C1 segment of cervical spinal cord (tissue), 14 donors: ENCODE results near the gene TRIO.
A peak's percentile ranks its signal among the peaks of the same experiment; 100 is the strongest.

Experiments used
- DNase-seq, 14 donors: peaks; one replicate each; lab custom pipeline; 2025; lab: John Stamatoyannopoulos, UW

Gene TRIO

GRCh38 chr5:14147210-14147609, 4.1 kb downstream of the TRIO start:
- no peak for DNase-seq

GRCh38 chr5:14148483-14148882, 5.3 kb downstream of the TRIO start:
- no peak for DNase-seq

- DNase-seq, result no peak
Measured at GRCh38 chr5:14148890-14149671, 5.9 kb downstream of the TRIO start.

DNA sequence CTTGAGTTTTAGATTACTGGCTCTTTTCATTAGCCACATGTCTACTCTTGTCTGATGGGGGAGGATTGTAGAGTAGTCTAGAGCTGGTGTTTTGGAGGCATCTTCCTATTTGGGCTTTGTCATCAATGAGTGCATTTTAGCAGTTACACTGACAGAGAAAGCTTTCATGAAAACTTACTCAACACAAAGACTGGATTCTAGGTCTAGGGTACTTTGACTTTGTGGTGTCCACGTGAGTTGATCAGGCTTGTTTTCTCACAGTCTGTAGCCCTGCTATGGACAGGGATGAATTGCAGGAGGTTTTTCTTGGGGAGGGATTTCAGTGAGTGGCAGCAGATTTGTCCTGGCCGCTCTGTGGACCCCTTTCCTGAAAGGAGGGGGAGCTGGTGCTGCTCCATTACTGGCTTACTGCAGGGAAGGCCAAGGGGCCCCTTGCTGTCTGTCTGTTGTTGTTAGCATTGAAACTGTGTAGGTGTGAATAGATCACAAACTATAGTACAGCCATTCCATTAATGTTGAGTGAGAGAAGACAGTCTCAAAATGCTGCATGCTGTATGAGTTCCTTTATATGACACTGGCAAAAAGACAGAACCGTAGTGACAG, 6.6 kb downstream of the TRIO start:
- DNase-seq, result no peak

DNA sequence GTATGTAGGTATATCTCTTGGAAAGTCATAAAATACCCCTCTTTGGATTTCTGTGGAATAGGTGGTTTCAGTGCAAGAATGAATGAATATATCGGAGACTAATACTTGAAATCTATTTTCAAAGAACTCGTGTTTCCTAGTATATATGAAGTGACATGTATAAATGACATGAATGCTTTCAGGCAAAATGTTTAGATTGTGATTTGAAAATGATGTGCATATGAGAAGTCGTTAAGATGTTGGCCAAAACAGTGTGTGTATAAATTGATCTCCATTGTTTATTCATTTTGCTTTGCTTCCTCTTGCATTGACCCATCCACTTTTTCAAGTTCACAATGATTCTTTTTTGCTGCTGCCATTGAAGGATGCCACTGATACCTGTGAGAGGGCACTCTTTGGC, 8.3 kb downstream of the TRIO start:
- DNase-seq, result no peak

DNA sequence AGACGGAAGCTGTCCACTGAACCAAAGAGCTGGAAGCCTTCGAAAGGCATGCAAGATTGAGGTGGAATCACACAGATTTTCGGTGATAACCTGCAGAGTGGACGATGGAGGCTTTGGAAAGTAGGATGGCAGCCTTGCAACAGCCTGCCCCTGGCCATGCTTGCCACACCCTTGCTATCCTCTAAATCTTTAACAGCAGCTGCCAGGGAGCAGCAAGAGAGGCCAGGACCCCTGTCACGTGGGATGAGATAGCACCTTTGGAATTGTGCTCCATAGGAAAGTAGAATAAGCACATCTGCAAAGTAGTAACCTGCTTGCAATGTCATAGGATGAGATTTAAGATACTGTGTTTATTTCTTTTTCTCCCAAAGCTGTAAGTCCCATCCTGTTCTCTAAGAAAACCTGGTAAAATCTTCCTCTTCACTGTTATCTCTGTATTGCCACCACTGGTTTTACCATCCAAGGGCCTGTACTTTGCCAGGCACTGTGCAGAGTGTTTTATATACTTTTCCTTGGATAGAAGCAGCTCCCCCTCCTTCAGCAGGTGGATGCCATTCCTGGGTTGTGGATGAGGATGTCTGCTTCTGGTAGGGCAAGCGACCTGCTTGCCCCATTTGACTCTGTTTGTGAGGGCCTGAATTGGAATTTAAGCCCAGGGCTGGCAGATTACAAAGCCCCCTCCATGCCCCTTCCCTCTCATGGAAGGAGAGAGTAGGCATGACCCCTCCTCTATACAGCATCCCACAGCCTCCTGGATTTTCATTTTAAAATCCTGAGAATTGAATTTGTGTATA, 10.1 kb downstream of the TRIO start:
- no peak for DNase-seq

DNA sequence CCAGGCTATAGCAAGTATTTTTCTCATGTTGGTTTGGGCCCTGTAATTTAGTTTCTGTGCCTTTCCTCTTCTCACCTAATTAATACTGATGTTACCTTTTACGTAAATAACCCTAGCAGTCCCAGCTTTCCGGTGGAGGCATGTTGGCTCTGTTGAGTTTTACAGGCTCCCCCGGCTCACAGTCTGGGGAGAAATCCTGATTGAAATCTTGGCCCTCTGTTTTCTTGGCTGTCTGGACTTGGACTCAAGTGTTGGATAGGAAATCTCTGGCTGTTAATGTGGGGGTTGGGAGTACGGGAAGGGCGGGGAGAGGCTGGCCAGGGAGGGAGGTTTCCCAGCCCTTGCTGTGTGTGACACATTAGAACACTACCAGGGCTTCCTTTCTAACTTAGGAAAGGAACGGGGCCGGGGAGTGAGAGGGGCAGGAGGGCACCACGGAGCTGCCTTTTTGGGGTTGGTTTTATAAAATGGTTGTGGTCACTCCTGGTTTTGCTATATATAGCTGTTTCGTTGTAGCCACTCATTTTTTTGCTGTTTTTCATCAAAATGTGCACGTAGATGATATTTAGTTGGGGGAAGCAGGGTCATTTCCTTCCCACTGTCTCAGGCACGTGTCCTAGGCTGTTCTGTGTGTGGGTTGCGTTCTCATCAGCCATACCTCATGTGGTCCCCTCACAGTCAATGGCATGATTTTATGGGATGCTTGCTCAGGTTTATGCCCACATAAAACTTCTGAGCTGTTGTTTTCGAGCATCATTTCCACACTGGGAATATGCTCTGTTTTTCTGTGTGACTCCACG, 11.0 kb downstream of the TRIO start:
- peak in 6 of 14 donors; percentile 10 to 78 (median 32) for DNase-seq

DNA sequence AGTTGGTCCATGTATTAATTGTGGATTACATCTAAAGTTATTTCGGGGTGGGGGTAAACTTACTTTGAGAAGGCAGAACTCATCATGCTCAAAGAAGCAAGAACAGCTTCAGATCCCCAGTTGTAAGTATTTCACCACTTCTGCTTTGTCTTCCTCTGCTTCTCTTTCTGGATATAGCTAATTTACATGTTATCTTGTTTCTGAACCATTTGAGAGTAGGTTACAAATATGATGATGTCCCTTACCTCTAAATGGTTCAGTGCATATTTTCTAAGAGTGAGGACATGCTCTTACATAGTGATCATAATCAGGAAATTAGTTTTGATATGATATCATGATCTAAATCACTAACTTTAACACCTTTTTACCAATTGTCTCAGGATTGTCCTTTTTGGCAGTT, 11.9 kb downstream of the TRIO start:
- no peak for DNase-seq

GRCh38 chr5:14155739-14156138, 12.6 kb downstream of the TRIO start:
- no peak for DNase-seq

GRCh38 chr5:14156290-14156649, 13.1 kb downstream of the TRIO start:
- no peak for DNase-seq

DNA sequence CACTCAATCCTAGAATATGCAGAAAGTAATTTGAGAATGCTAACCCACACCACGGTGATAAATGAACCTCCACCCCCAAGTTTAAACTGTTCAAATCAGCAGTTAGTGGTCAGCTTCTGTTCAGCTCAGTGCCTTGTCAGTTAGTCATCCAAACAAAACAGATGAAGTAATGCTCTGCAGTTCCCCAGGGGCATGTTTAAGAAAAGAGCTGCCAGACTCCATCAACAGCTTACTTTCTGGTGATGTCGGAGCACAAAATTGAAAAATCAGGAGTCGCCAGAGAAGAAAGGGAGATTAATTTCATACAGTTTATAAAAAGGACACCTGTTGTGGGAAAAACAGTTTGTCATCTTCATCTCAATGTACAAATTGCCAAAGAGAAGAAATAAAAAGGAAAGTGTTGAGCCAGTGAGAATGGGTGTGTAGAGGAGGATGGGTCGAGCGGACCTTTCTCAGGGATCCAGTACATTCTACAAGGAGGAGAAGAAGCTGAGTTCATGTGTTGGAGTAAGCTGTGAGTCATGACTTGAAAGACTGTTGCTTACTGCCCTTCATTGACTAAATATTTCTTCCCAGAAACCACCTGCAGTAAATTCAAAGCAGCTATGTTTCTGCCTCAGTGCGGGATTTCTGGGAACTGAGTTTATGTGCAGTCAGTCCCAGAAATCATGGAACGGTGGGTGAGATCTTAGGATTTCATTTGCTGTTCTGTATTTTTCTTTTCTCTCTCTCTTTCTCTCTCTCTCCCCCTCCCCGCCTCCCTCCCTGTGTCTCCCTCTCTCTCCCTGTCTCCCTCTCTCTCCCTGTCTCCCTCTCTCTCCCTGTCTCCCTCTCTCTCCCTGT, 13.7 kb downstream of the TRIO start:
- DNase-seq, result peak in 1 of 14 donors; percentile 26

DNA sequence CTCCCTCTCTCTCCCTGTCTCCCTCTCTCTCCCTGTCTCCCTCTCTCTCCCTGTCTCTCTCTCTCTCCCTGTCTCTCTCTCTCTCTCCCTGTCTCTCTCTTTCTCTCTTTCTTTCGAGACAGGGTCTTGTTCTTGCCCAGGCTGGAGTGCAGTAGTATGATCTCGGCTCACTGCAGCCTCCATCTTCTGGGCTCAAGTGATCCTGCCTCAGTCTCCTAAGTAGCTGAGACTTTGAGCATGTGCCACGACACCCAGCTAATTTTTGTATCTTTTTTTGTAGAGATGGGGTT, 14.3 kb downstream of the TRIO start:
- no peak for DNase-seq

DNA sequence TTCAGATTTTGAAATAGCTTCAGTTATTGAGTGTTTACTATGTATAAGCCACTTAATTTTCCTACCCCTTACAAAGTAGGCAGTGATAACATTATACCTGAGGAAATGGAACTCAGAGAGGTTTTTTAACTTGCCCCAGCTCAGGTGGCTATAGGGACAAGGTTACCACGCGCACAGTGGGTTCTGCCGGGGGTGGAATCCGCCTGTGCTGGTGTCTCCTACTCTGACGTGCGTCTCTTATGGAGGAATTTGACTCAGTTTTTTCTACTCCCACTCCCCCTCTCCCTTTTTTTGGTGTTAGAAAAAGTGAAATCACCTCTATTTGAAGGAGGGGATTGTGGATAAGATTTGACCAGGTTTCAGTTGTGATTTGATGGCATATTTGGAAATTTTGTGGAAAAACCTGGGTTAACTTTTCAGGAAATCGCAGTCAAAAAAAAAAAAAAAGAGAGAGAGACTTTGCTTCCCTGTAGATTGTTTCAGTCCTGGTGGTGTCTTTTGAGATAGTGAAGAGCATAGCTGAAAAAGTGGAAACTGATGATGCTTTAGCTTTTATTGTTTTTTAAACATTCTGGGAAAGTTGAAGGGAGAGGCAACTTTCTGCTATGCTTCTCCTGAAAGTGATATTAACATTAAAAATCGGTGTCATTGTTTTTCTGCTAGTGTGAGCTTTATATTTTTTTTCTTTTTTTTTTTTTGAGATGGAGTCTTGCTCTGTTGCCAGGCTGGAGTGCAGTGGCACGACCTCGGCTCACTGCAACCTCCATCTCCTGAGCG, 15.9 kb downstream of the TRIO start:
- no peak for DNase-seq

DNA sequence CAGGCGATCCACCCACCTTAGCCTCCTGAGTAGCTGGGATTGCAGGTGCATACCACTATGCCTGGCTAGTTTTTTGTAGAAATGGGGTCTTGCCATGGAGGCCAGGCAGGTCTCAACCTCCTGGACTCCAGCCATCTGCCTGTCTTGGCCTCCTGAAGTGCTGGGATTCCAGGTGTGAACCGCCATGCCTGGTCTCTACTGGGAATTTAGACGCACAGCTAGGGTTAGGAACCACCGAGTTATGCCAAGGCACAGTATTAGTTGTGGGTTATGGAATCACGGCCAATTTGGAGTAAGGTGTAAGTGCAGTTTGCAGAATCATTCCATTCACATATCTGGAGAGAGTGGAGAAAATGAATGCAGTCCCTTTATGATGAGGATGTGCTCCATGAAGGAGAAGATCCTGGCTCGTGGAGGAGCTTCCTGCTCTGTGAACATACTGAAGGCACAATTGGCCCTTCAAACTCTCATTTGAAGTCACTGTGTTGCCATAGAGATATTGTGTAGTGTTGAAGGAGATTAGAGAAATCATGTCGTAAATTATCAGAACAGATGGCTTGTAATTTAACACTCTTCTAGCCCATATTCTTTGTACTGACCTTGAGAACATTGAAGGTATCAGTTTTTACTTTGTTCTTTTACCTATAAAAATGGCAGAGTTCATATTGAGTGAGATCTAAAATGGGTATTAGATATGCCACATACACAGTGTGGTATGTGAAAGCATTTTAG, 18.8 kb downstream of the TRIO start:
- DNase-seq, result no peak

DNA sequence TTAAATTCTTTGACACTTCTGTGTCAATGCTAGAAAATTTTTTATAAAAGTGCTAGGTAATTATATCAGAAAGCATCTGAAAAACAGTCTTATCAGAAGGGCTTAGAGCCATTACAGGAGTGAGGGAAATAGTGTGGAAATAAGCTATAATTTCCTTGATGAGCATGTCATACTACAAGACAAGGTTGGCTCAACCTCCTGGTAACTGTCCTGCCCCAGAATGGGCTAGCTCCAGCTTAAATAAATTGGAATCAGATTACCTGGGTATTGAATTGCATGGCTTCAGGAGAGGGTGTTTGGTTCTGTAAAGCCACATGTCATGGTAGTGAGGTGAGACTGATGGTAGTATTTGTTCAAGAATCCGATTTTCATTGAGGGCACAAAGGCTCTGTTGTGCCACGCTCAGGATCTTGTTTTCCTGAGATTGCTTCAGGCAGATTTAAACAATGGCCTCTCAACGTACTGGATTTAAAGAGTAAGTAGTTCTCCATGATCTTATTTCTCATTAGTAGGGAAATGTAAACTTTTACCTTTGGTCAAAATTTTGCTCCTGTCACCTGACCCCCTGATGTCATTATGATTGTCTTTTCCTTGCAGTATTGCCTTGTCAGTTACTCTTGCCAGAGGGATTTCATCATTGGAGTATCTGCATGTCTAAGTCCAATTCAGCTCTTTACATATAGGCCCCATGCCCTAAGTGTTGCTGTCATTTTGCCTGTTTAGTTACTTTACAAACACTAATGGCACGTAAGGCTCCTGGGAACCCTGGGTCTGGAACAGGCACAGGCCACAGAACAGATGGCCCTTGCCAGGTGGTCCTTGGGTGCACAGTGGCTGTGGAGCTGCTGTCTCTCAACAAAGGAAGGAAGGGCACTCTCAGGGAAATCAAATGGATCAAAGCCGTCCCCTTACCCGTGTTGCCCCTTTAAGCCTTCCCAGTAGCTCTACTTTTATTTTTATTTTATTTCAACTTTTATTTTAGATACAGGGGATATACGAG, 21.3 kb downstream of the TRIO start:
- DNase-seq, result no peak

DNA sequence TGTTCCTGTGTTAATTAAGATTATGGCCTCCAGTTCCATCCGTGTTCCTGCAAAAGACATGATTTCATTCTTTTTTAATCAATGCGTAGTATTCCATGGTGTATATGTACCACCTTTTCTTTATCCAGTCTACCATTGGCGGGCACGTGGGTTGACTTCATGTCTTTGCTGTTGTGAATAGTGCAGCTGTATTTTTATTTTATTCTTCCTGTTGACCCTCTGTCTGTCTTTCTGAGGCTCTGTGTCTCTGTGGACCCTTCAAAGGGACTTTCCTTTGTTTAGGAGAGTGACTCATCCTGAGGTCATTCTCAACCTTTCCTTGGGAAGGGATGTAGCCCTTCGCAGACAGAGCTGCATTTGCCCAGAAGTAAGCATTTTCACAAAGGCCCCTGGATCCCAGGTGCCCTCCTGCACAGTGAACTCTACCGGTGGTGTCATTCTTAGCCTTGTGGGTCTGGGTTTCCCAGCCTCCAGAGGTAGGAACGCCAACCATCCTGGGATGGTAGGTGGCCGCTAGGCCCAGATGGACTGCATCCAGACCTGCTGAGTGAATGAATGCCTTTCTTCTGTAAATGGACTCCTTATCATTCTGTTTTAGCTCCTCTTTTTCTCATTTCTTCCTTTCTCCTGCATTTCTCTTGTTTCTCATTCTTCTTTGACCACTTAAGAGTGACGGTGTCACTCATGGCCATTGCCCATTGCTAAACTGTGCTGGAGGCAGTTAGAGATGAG, 22.4 kb downstream of the TRIO start:
- DNase-seq, result no peak

DNA sequence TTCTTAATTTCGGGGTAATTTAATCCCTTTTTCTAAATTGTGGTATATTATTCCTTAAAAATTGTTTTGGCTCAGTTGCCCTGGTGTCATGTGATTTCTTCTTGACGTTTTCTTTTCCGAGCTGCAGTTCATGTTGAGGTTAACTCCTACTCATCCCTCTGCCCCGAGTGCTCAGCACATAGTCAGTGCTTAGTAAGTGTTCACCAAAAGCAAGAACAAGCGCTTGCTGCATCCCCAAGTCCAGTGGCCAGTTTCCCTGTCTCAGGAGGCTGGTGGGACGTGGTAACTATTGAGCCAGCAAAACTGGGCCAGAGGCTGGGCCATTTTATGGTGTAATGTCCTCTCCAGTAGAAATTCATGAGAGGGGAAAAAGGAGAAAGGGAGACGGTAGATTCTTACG, 23.3 kb downstream of the TRIO start:
- DNase-seq, result no peak
